ENCODE results near the gene SUSD3. TPM values are rescaled to one million over a fixed set of nuclear protein-coding genes. Genes with fewer than 3 reads are reported as not detected.

Gene SUSD3
- total RNA-seq, 1 experiment from 2014 or later: 5.0 TPM

DNA sequence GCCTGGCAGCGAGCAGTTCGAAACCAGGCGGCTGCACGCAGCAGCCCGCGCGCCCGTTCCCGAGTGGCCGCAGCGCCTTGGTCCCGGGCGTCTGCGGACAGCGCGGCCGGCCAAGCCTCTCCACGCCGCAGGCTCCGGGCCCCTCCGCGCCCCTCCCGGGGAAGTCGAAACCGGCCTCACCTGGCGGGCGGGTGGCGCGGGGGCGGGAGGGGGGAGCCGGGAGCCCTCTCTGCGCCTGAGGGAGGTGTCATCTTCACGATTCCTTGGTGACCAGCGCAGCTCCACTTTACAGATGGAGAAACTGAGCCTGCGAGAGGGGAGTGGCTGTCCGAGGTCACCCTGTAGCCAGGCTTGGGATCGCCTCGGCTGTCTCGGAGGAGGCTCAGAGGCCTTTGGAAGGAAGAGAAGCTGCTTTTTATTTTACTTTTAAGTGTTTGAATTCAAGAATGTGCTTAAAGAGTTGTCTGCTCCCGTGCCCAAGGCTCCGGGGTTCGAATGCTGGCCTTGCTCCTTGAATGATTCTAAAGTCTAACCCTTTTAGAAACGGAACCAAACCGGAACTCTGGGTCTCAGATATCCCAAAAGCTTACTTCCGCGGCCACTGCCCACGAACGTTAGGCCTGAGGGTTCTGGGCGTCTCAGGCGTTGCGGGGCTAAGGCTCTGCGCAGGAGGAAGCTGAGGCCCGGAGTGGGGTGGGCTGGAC, 662 bp downstream of the SUSD3 start:
- peak; percentile 18; the same call in 1 of the 2 replicates for ATAC-seq
- Histone ChIP-seq H3K36me3 (ENCODE audit: control insufficient read depth, insufficient read depth, low read length) (no peaks in the 10 kb centered on the region), H3K27me3 (ENCODE audit: control insufficient read depth, insufficient read depth, low read length) (no peaks in the 10 kb centered on the region), H3K4me1 (ENCODE audit: control insufficient read depth, insufficient read depth, low read length) (peaks cover 19% of the 10 kb centered on the region), H3K9me3 (ENCODE audit: control insufficient read depth, insufficient read depth, low read depth, low read length) (no peaks in the 10 kb centered on the region), H3K4me3 (ENCODE audit: low read depth in 2 of 2, low read length in 2 of 2) (peak overlapping the region; percentile 35 to 41), H3K27ac (ENCODE audit: low read length) (no peak overlapping the region)
- intact Hi-C loops (cut with micrococcal nuclease; ENCODE audit: unreplicated experiment): no loop called here
- in situ Hi-C loops (cut with HindIII; ENCODE audit: low pct_unique_long_range_greater_than_20kb, low sequenced_read_pairs): no loop called here
- BruUV-seq (replicated peaks): no TSS peak
- ChIA-PET CTCF (no interaction called here), POLR2A (no interaction called here)
- no peak for DNase-seq (ENCODE audit: low read depth, low spot score)
- TF ChIP-seq, protein P1, sequence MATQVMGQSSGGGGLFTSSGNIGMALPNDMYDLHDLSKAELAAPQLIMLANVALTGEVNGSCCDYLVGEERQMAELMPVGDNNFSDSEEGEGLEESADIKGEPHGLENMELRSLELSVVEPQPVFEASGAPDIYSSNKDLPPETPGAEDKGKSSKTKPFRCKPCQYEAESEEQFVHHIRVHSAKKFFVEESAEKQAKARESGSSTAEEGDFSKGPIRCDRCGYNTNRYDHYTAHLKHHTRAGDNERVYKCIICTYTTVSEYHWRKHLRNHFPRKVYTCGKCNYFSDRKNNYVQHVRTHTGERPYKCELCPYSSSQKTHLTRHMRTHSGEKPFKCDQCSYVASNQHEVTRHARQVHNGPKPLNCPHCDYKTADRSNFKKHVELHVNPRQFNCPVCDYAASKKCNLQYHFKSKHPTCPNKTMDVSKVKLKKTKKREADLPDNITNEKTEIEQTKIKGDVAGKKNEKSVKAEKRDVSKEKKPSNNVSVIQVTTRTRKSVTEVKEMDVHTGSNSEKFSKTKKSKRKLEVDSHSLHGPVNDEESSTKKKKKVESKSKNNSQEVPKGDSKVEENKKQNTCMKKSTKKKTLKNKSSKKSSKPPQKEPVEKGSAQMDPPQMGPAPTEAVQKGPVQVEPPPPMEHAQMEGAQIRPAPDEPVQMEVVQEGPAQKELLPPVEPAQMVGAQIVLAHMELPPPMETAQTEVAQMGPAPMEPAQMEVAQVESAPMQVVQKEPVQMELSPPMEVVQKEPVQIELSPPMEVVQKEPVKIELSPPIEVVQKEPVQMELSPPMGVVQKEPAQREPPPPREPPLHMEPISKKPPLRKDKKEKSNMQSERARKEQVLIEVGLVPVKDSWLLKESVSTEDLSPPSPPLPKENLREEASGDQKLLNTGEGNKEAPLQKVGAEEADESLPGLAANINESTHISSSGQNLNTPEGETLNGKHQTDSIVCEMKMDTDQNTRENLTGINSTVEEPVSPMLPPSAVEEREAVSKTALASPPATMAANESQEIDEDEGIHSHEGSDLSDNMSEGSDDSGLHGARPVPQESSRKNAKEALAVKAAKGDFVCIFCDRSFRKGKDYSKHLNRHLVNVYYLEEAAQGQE (IDR thresholded peaks at IDR 0.05; ENCODE audit: insufficient read depth in 1 of 2, low read depth in 2 of 2, low read length in 1 of 2): no peak
- TF ChIP-seq TCF7L2 (IDR thresholded peaks at IDR 0.05; ENCODE audit: low read depth, low read length): no peak
- TF ChIP-seq SIN3A (IDR thresholded peaks at IDR 0.05; ENCODE audit: borderline replicate concordance, insufficient read depth, low read depth, low read length): no peak
- TF ChIP-seq POLR2AphosphoS5 (IDR thresholded peaks at IDR 0.05; ENCODE audit: low read depth, low read length): no peak
- TF ChIP-seq, protein P2, sequence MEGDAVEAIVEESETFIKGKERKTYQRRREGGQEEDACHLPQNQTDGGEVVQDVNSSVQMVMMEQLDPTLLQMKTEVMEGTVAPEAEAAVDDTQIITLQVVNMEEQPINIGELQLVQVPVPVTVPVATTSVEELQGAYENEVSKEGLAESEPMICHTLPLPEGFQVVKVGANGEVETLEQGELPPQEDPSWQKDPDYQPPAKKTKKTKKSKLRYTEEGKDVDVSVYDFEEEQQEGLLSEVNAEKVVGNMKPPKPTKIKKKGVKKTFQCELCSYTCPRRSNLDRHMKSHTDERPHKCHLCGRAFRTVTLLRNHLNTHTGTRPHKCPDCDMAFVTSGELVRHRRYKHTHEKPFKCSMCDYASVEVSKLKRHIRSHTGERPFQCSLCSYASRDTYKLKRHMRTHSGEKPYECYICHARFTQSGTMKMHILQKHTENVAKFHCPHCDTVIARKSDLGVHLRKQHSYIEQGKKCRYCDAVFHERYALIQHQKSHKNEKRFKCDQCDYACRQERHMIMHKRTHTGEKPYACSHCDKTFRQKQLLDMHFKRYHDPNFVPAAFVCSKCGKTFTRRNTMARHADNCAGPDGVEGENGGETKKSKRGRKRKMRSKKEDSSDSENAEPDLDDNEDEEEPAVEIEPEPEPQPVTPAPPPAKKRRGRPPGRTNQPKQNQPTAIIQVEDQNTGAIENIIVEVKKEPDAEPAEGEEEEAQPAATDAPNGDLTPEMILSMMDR (IDR thresholded peaks at IDR 0.05): no peak

DNA sequence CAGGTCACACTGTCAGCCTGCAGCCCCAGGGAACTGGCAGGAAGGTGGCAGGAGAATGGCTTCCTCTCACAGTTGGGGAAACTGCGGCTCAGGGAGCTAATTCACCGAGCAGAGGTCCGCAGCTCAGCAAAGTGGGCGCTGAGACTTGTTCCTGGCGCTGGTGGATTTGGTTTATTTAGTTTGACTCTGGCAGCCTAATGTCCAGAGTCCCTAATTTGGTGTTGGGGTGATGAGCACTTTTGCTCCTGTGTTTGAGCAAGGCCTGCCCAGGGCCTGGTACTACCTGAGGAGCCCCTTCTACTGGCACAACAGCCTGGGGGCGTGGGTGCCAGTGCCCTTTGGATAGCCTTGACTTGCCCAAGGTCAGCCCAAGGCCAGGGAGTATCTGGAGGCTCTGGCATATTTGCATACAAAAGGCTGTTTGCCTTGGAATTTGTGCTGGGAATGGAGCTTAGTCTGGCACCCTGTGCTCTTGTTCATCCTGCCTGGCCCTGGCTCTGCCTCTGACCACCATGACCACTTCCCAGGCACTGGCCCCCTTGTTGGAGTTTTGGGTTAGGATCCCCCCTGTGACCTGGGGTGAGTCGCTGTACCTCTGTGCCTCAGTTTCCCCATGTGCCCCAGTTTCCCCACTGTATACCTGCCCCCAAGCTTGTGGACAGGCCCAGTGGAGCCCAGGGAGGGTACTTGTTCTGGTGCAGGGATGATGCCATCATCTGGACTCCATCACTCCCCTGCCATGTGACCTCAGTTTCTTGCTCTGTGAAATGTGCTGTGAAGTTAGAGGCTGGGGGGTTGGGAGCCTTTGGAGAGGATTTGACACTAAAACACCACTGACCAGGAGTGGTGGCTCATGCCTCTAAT, 1.4 kb downstream of the SUSD3 start:
- Histone ChIP-seq H3K4me1 (ENCODE audit: control insufficient read depth, insufficient read depth, low read length) (peaks cover 19% of the 10 kb centered on the region), H3K27ac (ENCODE audit: low read length) (peak overlapping the region; percentile 2; the same call in 1 of the 2 replicates), H3K9me3 (ENCODE audit: control insufficient read depth, insufficient read depth, low read depth, low read length) (no peaks in the 10 kb centered on the region), H3K4me3 (ENCODE audit: low read depth in 2 of 2, low read length in 2 of 2) (peak overlapping the region in 1 of 2 experiments; percentile 41; a peak in 3 of 4 replicates), H3K27me3 (ENCODE audit: control insufficient read depth, insufficient read depth, low read length) (no peaks in the 10 kb centered on the region), H3K36me3 (ENCODE audit: control insufficient read depth, insufficient read depth, low read length) (no peaks in the 10 kb centered on the region)
- no TSS peak for BruUV-seq (replicated peaks)
- intact Hi-C loops (cut with micrococcal nuclease; ENCODE audit: unreplicated experiment): no loop called here
- in situ Hi-C loops (cut with HindIII; ENCODE audit: low pct_unique_long_range_greater_than_20kb, low sequenced_read_pairs): no loop called here
- TF ChIP-seq SIN3A (IDR thresholded peaks at IDR 0.05; ENCODE audit: borderline replicate concordance, insufficient read depth, low read depth, low read length): no peak
- TF ChIP-seq, protein P1 (IDR thresholded peaks at IDR 0.05; ENCODE audit: insufficient read depth in 1 of 2, low read depth in 2 of 2, low read length in 1 of 2): no peak
- TF ChIP-seq POLR2AphosphoS5 (IDR thresholded peaks at IDR 0.05; ENCODE audit: low read depth, low read length): no peak
- TF ChIP-seq TCF7L2 (IDR thresholded peaks at IDR 0.05; ENCODE audit: low read depth, low read length): no peak
- TF ChIP-seq, protein P2 (IDR thresholded peaks at IDR 0.05): no peak
- POLR2A ChIA-PET: no interaction called here
- ATAC-seq (no peak; the same call in 1 of the 2 replicates), DNase-seq (ENCODE audit: low read depth, low spot score) (no peak)
- CTCF ChIA-PET: no interaction called here
